VCaP (cell line): ENCODE data around the gene CFAP100.

Experiments
- H3K27ac ChIP-seq: fragments of 450-650 bp; 2 replicates; pipeline ENCODE4 v1.5.1; 2017
- CTCF ChIP-seq: fragments of 450-650 bp; conservative IDR thresholded peaks from 2 replicates; pipeline ENCODE4 v1.5.1; 2017; ENCODE audit warnings: mild to moderate bottlenecking, moderate library complexity

CFAP100 gene

DNA sequence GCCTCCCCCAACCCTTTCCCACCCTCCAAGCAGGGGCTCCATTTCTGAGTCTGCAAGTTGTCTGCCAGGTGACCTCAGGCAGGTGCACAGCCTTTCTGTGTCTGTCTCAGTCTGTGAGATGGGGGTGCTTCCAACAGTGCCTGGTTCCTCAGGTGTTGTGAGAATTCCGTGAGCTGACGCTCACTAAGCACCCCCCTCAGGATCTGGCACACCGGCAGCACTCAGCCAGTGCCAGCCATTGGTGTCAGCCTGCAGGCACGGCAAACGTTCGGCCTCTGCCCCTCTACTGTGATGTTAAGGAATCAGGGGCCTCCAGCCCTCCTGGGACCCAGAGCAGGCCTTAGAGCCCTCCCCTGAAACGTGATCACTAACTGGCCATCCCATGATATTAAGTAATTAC, 39.9 kb upstream of the CFAP100 start:
- no peak for TF ChIP-seq CTCF
- H3K27ac ChIP-seq: peak overlapping the region; percentile 87

DNA sequence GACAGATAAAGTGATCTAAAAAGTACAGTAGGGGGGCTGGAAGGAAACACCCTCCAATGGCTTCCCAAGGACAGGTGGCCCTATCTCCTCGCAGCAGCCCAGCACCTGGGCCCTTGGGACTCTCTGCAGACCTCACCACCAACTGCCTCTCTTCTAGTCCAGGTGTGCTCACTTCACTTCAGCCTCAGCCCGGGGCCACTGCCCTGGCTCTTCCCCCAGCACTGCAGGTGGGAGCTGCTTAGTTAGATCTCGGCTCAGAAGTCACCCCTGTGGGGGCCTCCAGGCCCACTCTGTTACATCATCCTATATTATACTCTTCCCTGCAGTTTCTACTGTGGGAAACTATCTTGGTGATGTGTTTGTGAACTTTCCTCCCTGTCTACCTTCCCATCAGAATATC, 39.5 kb upstream of the CFAP100 start:
- TF ChIP-seq CTCF: no peak
- peak overlapping the region; percentile 87 for H3K27ac ChIP-seq

DNA sequence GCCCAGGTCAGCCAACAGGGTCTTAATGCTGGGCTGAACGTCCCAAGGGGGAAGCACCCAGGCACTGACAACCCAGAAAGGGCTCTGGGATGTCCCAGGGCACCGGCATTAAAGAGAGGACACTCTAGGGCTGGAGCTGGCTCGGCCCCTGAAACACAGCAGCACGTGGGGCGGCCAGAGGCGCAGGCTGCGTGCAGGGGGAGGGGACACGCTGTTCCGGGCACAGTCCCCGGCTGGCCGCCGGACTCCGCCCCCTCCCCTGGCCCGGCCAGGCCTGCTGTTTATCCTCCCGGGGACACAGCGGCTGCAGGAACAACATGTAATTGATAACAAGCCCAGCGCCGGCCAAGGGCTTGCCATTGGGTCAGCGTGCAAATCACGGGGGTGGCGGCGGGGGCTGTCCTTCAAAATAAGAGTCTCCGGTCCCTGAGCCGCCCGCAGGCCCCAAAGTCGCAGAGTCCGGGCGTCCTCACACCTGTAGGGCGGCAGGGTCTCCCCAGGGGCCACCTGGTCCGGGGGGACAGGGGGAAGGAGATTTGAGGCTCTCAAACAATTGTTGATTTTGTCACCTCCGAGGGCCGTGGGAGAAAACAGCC, 38.8 kb upstream of the CFAP100 start:
- peak overlapping the region; percentile 87 for H3K27ac ChIP-seq
- TF ChIP-seq CTCF: no peak

DNA sequence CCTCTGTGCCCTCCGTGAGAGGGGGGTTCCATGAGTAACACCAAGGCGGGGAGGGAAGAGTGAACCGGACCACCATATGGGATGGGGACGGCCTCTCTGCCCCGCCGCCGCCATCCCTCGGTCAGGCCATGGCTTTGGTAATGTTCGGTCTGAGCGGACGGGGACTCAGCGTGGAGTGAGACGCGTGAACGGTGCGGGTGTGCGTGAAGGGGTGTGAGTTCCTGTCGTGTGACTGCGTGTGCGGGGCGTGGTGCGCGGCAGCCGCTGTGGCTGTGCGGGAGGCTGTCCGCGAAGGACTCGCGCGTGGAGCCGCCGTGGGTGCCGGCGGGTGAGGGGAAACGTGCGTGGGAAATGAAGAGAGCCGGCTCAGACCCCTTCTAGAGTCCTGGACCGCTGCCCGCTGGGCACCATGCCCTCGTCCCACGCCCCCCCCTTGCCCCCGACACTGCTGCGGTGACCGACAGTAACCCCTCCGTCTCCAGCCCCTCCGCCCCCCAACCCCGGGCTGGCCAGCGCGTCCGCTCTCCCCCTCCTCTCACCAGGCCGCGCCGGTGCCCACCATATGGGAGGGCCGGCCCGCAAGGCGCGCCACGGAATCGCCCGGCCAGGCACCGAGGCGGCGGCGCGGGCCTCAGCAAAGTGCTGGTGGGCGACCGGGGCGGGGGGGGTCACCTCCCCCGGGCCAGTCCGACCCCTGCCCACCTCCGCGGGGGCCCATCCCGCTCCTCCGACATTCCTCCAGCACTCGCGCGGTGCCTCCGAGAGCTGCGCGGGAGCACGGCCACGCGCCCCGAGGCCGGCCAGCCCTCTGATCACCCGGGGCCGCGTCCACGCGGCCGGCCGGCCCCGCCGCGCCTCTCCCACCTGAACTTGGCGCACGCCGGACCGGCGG, 38.1 kb upstream of the CFAP100 start:
- H3K27ac ChIP-seq: peak overlapping the region; percentile 87
- no peak for TF ChIP-seq CTCF

GRCh38 chr3:126357295-126358037, 37.2 kb upstream of the CFAP100 start, which contains the start of gene KLF15:
Gene KLF15 (minus strand): TSS chr3:126357408. CDS start chr3:126352922, 4,486 bp downstream.
- H3K27ac ChIP-seq: peak within 1 kb of the TSS; percentile 87
- TF ChIP-seq CTCF: no peak

- TF ChIP-seq CTCF: no peak
- peak overlapping the region; percentile 87; the same call in 1 of the 2 replicates for H3K27ac ChIP-seq
Observed at GRCh38 chr3:126358038-126358815, 36.5 kb upstream of the CFAP100 start.

DNA sequence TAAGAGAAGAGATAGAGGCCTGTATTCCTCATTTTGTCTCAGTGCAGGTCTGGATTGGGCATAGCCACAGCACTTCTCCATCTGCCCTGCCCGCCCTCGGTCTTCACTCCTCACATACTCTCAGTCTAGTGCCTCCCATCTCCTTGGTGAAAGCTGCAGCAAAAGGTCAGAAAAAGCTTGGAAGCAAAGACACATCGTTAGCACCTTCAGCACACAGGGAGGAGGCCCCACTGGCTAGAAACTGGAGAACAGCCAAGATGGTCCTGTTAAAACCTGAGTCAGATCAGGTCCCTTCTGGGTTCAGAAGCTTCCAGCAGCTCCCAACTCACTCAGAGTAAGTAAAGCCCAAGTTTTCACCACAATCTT, 35.9 kb upstream of the CFAP100 start:
- no peak for TF ChIP-seq CTCF
- H3K27ac ChIP-seq: no peak overlapping the region
